ENCODE results near the gene NOVA2. TPM values are rescaled to one million over a fixed set of nuclear protein-coding genes. Genes with fewer than 3 reads are reported as not detected.

NOVA2 gene
- total RNA-seq, 1 experiment from 2014 or later, result not detected

GRCh38 chr19:45990113-45990728 is 16.6 kb upstream of the NOVA2 start:
- peaks cover 20% of the 10 kb centered on the region for H3K27me3 Mint-ChIP-seq (ENCODE audit: insufficient read depth, unreplicated experiment)
- intact Hi-C loops (cut with micrococcal nuclease), result loop anchor here (10.0 kb wide), 1 partner anchor 105 kb away; the partner anchor contains the start of gene IRF2BP1
- H3K27ac Mint-ChIP-seq (ENCODE audit: low read depth, unreplicated experiment), result no peak overlapping the region
- H3K4me3 Mint-ChIP-seq (ENCODE audit: unreplicated experiment), result no peak overlapping the region
- TF ChIP-seq, protein P1, sequence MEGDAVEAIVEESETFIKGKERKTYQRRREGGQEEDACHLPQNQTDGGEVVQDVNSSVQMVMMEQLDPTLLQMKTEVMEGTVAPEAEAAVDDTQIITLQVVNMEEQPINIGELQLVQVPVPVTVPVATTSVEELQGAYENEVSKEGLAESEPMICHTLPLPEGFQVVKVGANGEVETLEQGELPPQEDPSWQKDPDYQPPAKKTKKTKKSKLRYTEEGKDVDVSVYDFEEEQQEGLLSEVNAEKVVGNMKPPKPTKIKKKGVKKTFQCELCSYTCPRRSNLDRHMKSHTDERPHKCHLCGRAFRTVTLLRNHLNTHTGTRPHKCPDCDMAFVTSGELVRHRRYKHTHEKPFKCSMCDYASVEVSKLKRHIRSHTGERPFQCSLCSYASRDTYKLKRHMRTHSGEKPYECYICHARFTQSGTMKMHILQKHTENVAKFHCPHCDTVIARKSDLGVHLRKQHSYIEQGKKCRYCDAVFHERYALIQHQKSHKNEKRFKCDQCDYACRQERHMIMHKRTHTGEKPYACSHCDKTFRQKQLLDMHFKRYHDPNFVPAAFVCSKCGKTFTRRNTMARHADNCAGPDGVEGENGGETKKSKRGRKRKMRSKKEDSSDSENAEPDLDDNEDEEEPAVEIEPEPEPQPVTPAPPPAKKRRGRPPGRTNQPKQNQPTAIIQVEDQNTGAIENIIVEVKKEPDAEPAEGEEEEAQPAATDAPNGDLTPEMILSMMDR (IDR thresholded peaks at IDR 0.05; ENCODE audit: unreplicated experiment), result no peak
- POLR2A ChIA-PET, result no interaction called here
- BruUV-seq (replicated peaks), result no TSS peak
- H3K4me1 Mint-ChIP-seq (ENCODE audit: insufficient read depth, unreplicated experiment), result peaks cover 5% of the 10 kb centered on the region
- no peaks in the 10 kb centered on the region for H3K36me3 Mint-ChIP-seq (ENCODE audit: insufficient read depth, unreplicated experiment)
- CTCF ChIA-PET, result no interaction called here
- no peaks in the 10 kb centered on the region for H3K9me3 Mint-ChIP-seq (ENCODE audit: unreplicated experiment)
- no peak for DNase-seq (ENCODE audit: unreplicated experiment)

GRCh38 chr19:45985321-45985720 is 11.7 kb upstream of the NOVA2 start:
- Mint-ChIP-seq H3K4me1 (ENCODE audit: insufficient read depth, unreplicated experiment) (peaks cover 7% of the 10 kb centered on the region), H3K4me3 (ENCODE audit: unreplicated experiment) (no peak overlapping the region), H3K9me3 (ENCODE audit: unreplicated experiment) (no peaks in the 10 kb centered on the region), H3K27ac (ENCODE audit: low read depth, unreplicated experiment) (no peak overlapping the region), H3K27me3 (ENCODE audit: insufficient read depth, unreplicated experiment) (peaks cover 39% of the 10 kb centered on the region), H3K36me3 (ENCODE audit: insufficient read depth, unreplicated experiment) (no peaks in the 10 kb centered on the region)
- TF ChIP-seq, protein P1 (IDR thresholded peaks at IDR 0.05; ENCODE audit: unreplicated experiment), result no peak
- CTCF ChIA-PET, result interaction anchor here (0.6 kb wide), 1 partner anchor 10 kb away, joined by 3 read pairs; the partner anchor contains the start of gene CCDC61
- intact Hi-C loops (cut with micrococcal nuclease), result no loop called here
- BruUV-seq (replicated peaks), result no TSS peak
- DNase-seq (ENCODE audit: unreplicated experiment), result no peak
- POLR2A ChIA-PET, result interaction anchor here (0.6 kb wide), 1 partner anchor 1242 kb away, joined by 3 read pairs; no protein-coding TSS in a partner anchor

GRCh38 chr19:45981350-45981749 is 7.7 kb upstream of the NOVA2 start:
- DNase-seq (ENCODE audit: unreplicated experiment), result no peak
- TF ChIP-seq, protein P1 (IDR thresholded peaks at IDR 0.05; ENCODE audit: unreplicated experiment), result no peak
- peaks cover 24% of the 10 kb centered on the region for H3K27me3 Mint-ChIP-seq (ENCODE audit: insufficient read depth, unreplicated experiment)
- H3K36me3 Mint-ChIP-seq (ENCODE audit: insufficient read depth, unreplicated experiment), result no peaks in the 10 kb centered on the region
- no peak overlapping the region for H3K4me3 Mint-ChIP-seq (ENCODE audit: unreplicated experiment)
- BruUV-seq (replicated peaks), result no TSS peak
- no peak overlapping the region for H3K27ac Mint-ChIP-seq (ENCODE audit: low read depth, unreplicated experiment)
- H3K4me1 Mint-ChIP-seq (ENCODE audit: insufficient read depth, unreplicated experiment), result peaks cover 6% of the 10 kb centered on the region
- ChIA-PET CTCF (no interaction called here), POLR2A (interaction anchor here (0.6 kb wide), 1 partner anchor 14 kb away, joined by 3 read pairs; the partner anchor contains the start of gene CCDC61)
- intact Hi-C loops (cut with micrococcal nuclease), result no loop called here
- H3K9me3 Mint-ChIP-seq (ENCODE audit: unreplicated experiment), result no peaks in the 10 kb centered on the region

DNA sequence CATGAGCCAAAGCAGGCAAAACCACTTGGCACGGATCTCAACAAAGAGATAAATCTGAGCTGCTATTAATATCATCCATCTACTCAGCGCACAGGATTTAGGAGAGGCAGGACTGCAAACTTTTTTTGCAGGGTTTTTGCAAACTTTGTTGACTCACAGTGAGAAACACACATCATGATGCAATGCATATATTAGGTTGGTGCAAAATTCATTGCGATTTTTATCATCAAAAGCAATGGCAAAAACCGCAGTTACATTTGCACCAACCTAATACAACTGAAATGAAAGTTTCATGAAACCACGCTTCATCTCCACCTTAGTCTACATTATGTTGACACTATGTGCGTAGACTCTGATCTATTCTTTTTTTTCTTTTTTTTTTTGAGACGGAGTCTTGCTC is 4.5 kb upstream of the NOVA2 start:
- intact Hi-C loops (cut with micrococcal nuclease), result no loop called here
- ChIA-PET POLR2A (no interaction called here), CTCF (no interaction called here)
- TF ChIP-seq, protein P1 (IDR thresholded peaks at IDR 0.05; ENCODE audit: unreplicated experiment), result no peak
- no peaks in the 10 kb centered on the region for H3K36me3 Mint-ChIP-seq (ENCODE audit: insufficient read depth, unreplicated experiment)
- no peak overlapping the region for H3K4me3 Mint-ChIP-seq (ENCODE audit: unreplicated experiment)
- peaks cover 6% of the 10 kb centered on the region for H3K27me3 Mint-ChIP-seq (ENCODE audit: insufficient read depth, unreplicated experiment)
- H3K9me3 Mint-ChIP-seq (ENCODE audit: unreplicated experiment), result no peaks in the 10 kb centered on the region
- BruUV-seq (replicated peaks), result no TSS peak
- peak; percentile 8 for DNase-seq (ENCODE audit: unreplicated experiment)
- H3K27ac Mint-ChIP-seq (ENCODE audit: low read depth, unreplicated experiment), result no peak overlapping the region
- H3K4me1 Mint-ChIP-seq (ENCODE audit: insufficient read depth, unreplicated experiment), result peaks cover 6% of the 10 kb centered on the region

Measured in MCF 10A (cell line).